Spleen (tissue), 11 donors: ENCODE results near the gene CYFIP2. TPM values are rescaled to one million over a fixed set of nuclear protein-coding genes. Genes with fewer than 3 reads are reported as not detected.

Source experiments
- DNase-seq: peaks from one replicate; pipeline ENCODE4 v3.0.0-alpha.2; 2020
- H3K27ac ChIP-seq, 8 donors: fragments of 200-600 bp; sonication (generic) in 7 of 8; 1 replicate in 4 of 8; 2 replicates in 4 of 8; pipeline versions ENCODE4 v1.5.0 to v1.8.0; 2016 to 2021; ENCODE audit warnings: inconsistent platforms in 4 of 8, mild to moderate bottlenecking in 4 of 8, moderate library complexity in 1 of 8
- H3K27me3 ChIP-seq, 7 donors: fragments of 200-600 bp; sonication (generic) in 6 of 7; replicated peaks in 1 of 7; 1 replicate in 4 of 7; 2 replicates in 3 of 7; pipeline versions ENCODE4 v1.5.0 to v1.8.0; 2016 to 2021; ENCODE audit warnings: inconsistent platforms in 3 of 7, mild to moderate bottlenecking in 1 of 7
- H3K36me3 ChIP-seq, 6 donors: fragments of 200-600 bp; sonication (generic) in 5 of 6; 1 replicate in 4 of 6; 2 replicates in 2 of 6; pipeline versions ENCODE4 v1.5.0 to v1.8.0; 2016 to 2021; ENCODE audit warnings: inconsistent platforms in 2 of 6
- H3K4me1 ChIP-seq, 6 donors: fragments of 200-600 bp; sonication (generic) in 5 of 6; 1 replicate in 3 of 6; 2 replicates in 3 of 6; pipeline versions ENCODE4 v1.5.0 to v1.8.0; 2016 to 2021; ENCODE audit warnings: inconsistent platforms in 3 of 6
- H3K4me3 ChIP-seq, 8 donors: fragments of 200-600 bp; sonication (generic) in 7 of 8; 1 replicate in 4 of 8; 2 replicates in 4 of 8; pipeline versions ENCODE4 v1.5.0 to v1.8.0; 2016 to 2021; ENCODE audit warnings: inconsistent platforms in 4 of 8, mild to moderate bottlenecking in 4 of 8, moderate library complexity in 2 of 8
- H3K9me3 ChIP-seq, 8 donors: fragments of 200-600 bp; sonication (generic) in 7 of 8; 1 replicate in 4 of 8; 2 replicates in 4 of 8; pipeline versions ENCODE4 v1.5.0 to v1.8.0; 2016 to 2021; ENCODE audit warnings: inconsistent platforms in 4 of 8
- POLR2A ChIP-seq, 3 donors: fragments of 450-650 bp; IDR thresholded peaks; one replicate each; pipeline ENCODE4 v1.5.1; 2017; ENCODE audit warnings: antibody characterized with exemption in 3 of 3, mild to moderate bottlenecking in 1 of 3
- POLR2AphosphoS5 ChIP-seq, 3 donors: sonication (generic); formaldehyde crosslinking; IDR thresholded peaks; one replicate each; pipeline ENCODE4 v1.5.1; 2017; ENCODE audit warnings: antibody characterized with exemption in 3 of 3
- WGBS, 5 donors: extraction: QIAGEN DNeasy Blood & Tissue Kit in 3 of 5; methylation state at CpG; one replicate each; pipeline versions ENCODE4 v1.1.5 to v1.1.7; 2013 to 2018; 5-methylcytosine and 5-hydroxymethylcytosine counted together
- intact Hi-C: fragments of 100-400 bp; cut with DNase I; formaldehyde crosslinking; loops from one replicate; pipeline ENCODE4 v1.15.0; 2023; ENCODE audit warnings: low total_unique reads
- polyA plus RNA-seq, 3 donors: library from polyadenylated mRNA; stranded (reverse); fragments of 200-250 nt; gene quantifications; one replicate each; pipeline ENCODE4 v1.2.1, GENCODE V29; 2013
- total RNA-seq, 7 donors: library from RNA; depleted of rRNA in 3 of 7; stranded (reverse); fragments of >200 nt in 3 of 7; fragmentation: NEBNext Ultra II Directional in 4 of 7; extraction: Animal tissue kit (Norgen Biotek cat#: 25700) in 4 of 7; gene quantifications; one replicate each; pipeline versions ENCODE4 v1.1.0 to v1.2.1, GENCODE V29; 2016 to 2021
- TF ChIP-seq, protein P1 (sequence below), 11 experiments: fragments of 200-600 bp in 7 of 11; fragments of 450-650 bp in 4 of 11; sonication (generic) in 4 of 11; IDR thresholded peaks in 8 of 11; conservative IDR thresholded peaks in 3 of 11; 1 replicate in 7 of 11; 2 replicates in 4 of 11; pipeline versions ENCODE4 v1.4.0 to v1.8.0; 2016 to 2021; ENCODE audit warnings: antibody characterized with exemption in 11 of 11, inconsistent platforms in 4 of 11, mild to moderate bottlenecking in 1 of 11
- donor health status: healthy with polysubstance abuse.
- donor health status: DM: no; HTN: no; CAD: no; lungs with moderate emphysema.
- donor health status: DM: no; HTN: no; CAD: no.
- donor health status: Bipolar disorder and iron deficiency.
- donor health status: healthy.
- donor health status: DM: no; HTN: no; CAD: no.
- donor health status: DM: yes; HTN: yes; CAD: no.

The CYFIP2 gene
- total and polyA plus RNA-seq, 10 donors, result 74.8 to 232 (median 159) TPM

DNA sequence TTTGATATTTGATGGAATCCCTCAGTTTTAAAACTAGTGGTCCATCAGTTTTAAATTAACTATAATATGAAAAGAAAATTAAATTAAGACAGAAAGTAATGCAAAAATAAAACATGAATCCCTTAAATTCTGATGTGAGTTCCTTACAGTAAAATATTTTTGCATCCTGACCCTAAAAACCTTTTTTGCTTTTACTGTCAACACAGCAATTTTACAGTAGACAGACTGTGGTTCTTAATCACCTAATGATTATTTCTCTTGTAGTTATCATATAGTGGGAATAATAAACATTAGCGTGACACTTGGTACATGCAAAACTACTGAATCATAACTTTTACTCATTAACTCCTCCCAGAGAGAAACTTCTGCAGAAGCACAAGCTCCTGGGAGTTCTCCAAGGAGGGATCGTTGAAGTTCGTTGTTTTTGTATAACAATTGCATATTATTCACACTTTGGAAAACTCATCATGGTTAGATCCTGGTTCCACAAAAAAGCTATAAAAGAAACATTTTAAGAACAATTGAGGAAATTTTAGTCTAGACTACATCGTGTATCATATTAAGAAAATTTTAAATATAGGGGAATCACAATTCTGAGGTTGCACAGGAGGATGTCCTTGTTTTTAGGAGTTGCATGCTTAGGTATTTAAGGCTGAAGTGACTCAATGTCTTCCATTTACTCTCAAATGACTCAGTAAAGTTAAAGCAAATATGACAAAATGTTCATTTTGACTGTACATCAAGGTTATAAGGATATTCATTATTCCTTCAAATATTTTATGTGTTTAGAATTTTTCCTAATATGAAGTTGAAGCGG is 105.9 kb downstream of the CYFIP2 start:
- H3K27me3 ChIP-seq, result no peaks in the 10 kb centered on the region
- TF ChIP-seq POLR2A (IDR thresholded peaks at IDR 0.05), result no peak
- TF ChIP-seq POLR2AphosphoS5 (IDR thresholded peaks at IDR 0.05), result no peak
- TF ChIP-seq, protein P1, sequence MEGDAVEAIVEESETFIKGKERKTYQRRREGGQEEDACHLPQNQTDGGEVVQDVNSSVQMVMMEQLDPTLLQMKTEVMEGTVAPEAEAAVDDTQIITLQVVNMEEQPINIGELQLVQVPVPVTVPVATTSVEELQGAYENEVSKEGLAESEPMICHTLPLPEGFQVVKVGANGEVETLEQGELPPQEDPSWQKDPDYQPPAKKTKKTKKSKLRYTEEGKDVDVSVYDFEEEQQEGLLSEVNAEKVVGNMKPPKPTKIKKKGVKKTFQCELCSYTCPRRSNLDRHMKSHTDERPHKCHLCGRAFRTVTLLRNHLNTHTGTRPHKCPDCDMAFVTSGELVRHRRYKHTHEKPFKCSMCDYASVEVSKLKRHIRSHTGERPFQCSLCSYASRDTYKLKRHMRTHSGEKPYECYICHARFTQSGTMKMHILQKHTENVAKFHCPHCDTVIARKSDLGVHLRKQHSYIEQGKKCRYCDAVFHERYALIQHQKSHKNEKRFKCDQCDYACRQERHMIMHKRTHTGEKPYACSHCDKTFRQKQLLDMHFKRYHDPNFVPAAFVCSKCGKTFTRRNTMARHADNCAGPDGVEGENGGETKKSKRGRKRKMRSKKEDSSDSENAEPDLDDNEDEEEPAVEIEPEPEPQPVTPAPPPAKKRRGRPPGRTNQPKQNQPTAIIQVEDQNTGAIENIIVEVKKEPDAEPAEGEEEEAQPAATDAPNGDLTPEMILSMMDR (IDR thresholded peaks at IDR 0.05 in 8 of 11, conservative IDR thresholded peaks at IDR 0.05 in 3 of 11), result no peak
- no peak for DNase-seq
- H3K4me3 ChIP-seq, result no peak overlapping the region
- H3K9me3 ChIP-seq, result no peaks in the 10 kb centered on the region
- intact Hi-C loops, result no loop called here
- no peaks in the 10 kb centered on the region for H3K4me1 ChIP-seq
- peaks cover 0 to 100% (median 57%) of the 10 kb centered on the region in 6 donors for H3K36me3 ChIP-seq
- H3K27ac ChIP-seq, result no peak overlapping the region
- 90 to 96% (median 93%) methylated on average over 5 of the region's 5 CpGs for WGBS, 5 donors

DNA sequence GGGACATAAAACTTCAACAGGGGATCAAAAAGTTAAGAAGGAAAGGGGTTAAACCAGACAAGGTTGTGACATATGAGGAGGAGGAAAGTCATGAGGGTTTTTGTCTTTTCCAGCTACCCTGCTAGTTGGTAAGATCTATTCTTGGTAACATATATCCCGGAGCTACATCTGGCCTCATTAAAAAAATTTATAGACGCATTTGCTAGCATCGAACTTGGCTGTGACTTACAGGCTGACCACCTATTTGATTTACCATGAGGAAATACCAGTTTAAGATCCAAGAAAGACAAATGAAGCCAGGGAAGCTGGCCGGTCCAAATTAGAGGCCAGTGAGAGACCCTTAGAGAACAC is 106.5 kb downstream of the CYFIP2 start:
- intact Hi-C loops, result no loop called here

DNA sequence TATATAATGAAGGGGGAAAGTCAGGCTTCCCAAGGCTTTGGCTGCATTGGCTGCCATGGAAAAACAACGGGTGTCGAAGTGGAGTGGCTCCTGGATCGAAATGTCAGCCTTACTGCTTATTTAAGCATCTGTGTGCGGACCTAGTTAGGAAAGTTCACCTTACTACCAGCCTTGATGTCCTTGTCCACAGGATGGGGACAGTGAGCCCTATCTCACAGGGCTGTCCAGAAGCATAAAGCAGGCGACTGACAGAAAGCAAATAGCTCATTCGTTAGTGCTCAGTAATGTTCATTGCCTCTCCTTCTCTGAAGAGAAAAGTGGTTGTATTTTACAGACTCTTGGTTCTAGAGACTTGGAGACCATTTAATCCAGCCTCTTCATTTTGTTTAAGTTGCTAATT is 112.6 kb downstream of the CYFIP2 start:
- H3K27me3 ChIP-seq, result no peaks in the 10 kb centered on the region
- TF ChIP-seq POLR2AphosphoS5 (IDR thresholded peaks at IDR 0.05) (no peak), POLR2A (IDR thresholded peaks at IDR 0.05) (no peak)
- TF ChIP-seq, protein P1 (IDR thresholded peaks at IDR 0.05 in 8 of 11, conservative IDR thresholded peaks at IDR 0.05 in 3 of 11), result no peak
- no peaks in the 10 kb centered on the region for H3K4me1 ChIP-seq
- no peak overlapping the region for H3K4me3 ChIP-seq
- intact Hi-C loops, result no loop called here
- H3K27ac ChIP-seq, result no peak overlapping the region
- H3K36me3 ChIP-seq, result peaks cover 0 to 100% (median 50%) of the 10 kb centered on the region in 6 donors
- no peaks in the 10 kb centered on the region for H3K9me3 ChIP-seq
- DNase-seq, result no peak
- WGBS, 5 donors, result 86 to 96% (median 88%) methylated on average over 6 of the region's 6 CpGs

More for the DNA sequence above, 106.5 kb downstream of the CYFIP2 start:
- Histone ChIP-seq H3K36me3 (peaks cover 0 to 100% (median 55%) of the 10 kb centered on the region in 6 donors), H3K27ac (no peak overlapping the region), H3K9me3 (no peaks in the 10 kb centered on the region), H3K27me3 (no peaks in the 10 kb centered on the region), H3K4me1 (no peaks in the 10 kb centered on the region), H3K4me3 (no peak overlapping the region)
- no peak for TF ChIP-seq POLR2A (IDR thresholded peaks at IDR 0.05)
- TF ChIP-seq, protein P1 (IDR thresholded peaks at IDR 0.05 in 8 of 11, conservative IDR thresholded peaks at IDR 0.05 in 3 of 11), result no peak
- no peak for TF ChIP-seq POLR2AphosphoS5 (IDR thresholded peaks at IDR 0.05)
- WGBS, 5 donors, result 93 to 99% (median 95%) methylated on average over 4 of the region's 4 CpGs
- DNase-seq, result no peak

DNA sequence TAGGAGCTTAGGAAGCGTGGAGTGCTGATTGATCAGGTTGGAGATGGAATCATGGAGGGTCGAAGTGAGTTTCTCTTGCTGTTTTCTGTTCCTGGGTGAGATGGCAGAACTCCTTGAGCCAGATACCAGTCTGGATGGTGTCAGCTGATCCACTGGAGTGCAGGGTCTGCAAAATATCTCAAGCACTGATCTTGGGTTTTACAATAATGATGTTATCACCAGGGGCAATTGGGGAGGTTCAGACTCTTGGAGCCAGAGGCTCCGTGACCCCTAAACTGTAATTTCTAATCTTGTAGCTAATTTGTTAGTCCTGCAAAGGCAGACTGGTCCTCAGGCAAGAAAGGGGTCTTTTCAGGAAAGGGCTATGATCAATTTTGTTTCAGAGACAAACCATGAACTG is 114.1 kb downstream of the CYFIP2 start:
- no peak overlapping the region for H3K4me3 ChIP-seq
- H3K36me3 ChIP-seq, result peaks cover 0 to 100% (median 58%) of the 10 kb centered on the region in 6 donors
- TF ChIP-seq POLR2A (IDR thresholded peaks at IDR 0.05) (no peak), POLR2AphosphoS5 (IDR thresholded peaks at IDR 0.05) (no peak)
- TF ChIP-seq, protein P1 (IDR thresholded peaks at IDR 0.05 in 8 of 11, conservative IDR thresholded peaks at IDR 0.05 in 3 of 11), result no peak
- intact Hi-C loops, result no loop called here
- no peaks in the 10 kb centered on the region for H3K9me3 ChIP-seq
- 96 to 99% (median 97%) methylated on average over 3 of the region's 3 CpGs for WGBS, 5 donors
- no peaks in the 10 kb centered on the region for H3K27me3 ChIP-seq
- DNase-seq, result no peak
- H3K27ac ChIP-seq, result no peak overlapping the region
- no peaks in the 10 kb centered on the region for H3K4me1 ChIP-seq
